Measurements from ENCODE around the gene CRIM1.
A peak's percentile ranks its signal among the peaks of the same experiment; 100 is the strongest.

CRIM1 gene

GRCh38 chr2:36597003-36597531, 241.5 kb downstream of the CRIM1 start:
- DNase-seq: no peak

GRCh38 chr2:36597532-36598377, 242.2 kb downstream of the CRIM1 start, which contains the start of gene FEZ2:
FEZ2 (minus strand) TSS chr2:36598168; CDS start chr2:36598142, 26 bp downstream.
- DNase-seq: peak; percentile 68
